K562 (cell line): ENCODE measurements around the gene CUX1. TPM values are rescaled to one million over a fixed set of nuclear protein-coding genes. Genes with fewer than 3 reads are reported as not detected.

Experiments
- ATAC-seq: fragments of 200-7000 bp; cut with Tn5 transposase; 3 replicates; pipeline ENCODE4 v1.9.1; 2020; ENCODE audit warnings: moderate library complexity
- BruUV-seq: library from RNA; stranded (reverse); fragments of 400-500 nt; replicated peaks from 2 replicates; lab custom pipeline; 2021; lab: Mats Ljungman, UMichigan
- CTCF ChIA-PET: fragments of 300-600 bp; formaldehyde crosslinking; extraction: SDS; loops from one replicate; lab custom pipeline; 2021; ENCODE audit warnings: low intra/inter-chr PET ratio; lab: Yijun Ruan, JAX
- POLR2A ChIA-PET: fragments of 300-600, 350-650 bp; sonication (Branson Sonifier 250); formaldehyde crosslinking; extraction: SDS; loops from one replicate; lab custom pipeline; 2021; ENCODE audit warnings: antibody characterized with exemption, inconsistent platforms; lab: Yijun Ruan, JAX
- DNase-seq, 4 experiments: peaks; one replicate each; pipeline versions ENCODE4 v3.0.0 to v3.0.0-alpha.2; 2011 to 2018; ENCODE audit warnings: low spot score in 3 of 4, mixed read lengths in 3 of 4; ENCODE audit errors: extremely low read depth in 1 of 4
- FAIRE-seq: peaks from 2 replicates; lab custom pipeline; 2011; peaks lifted over from hg19 to GRCh38; lab: Jason Lieb, UNC
- H2AFZ ChIP-seq: 2 replicates; pipeline ENCODE4 v1.6.0; 2011; ENCODE audit warnings: low read depth, low read length, control low read depth, inconsistent platforms
- H3K27ac ChIP-seq: fragments of 200-600 bp; 3 replicates; pipeline ENCODE4 v1.8.0; 2011; ENCODE audit warnings: low read depth, mild to moderate bottlenecking, control low read depth, inconsistent platforms, low read length, moderate library complexity, mixed read lengths; ENCODE audit errors: extremely low read depth
- H3K27me3 ChIP-seq, 2 experiments: fragments of 300-600 bp in 1 of 2; 2 replicates in 1 of 2; 3 replicates in 1 of 2; pipeline versions ENCODE4 v1.6.0 to v1.8.0; 2011; ENCODE audit warnings: inconsistent platforms in 2 of 2, low read length in 2 of 2, mild to moderate bottlenecking in 1 of 2, mixed read lengths in 1 of 2, moderate library complexity in 1 of 2; ENCODE audit not compliant: control insufficient read depth in 2 of 2, insufficient read depth in 2 of 2
- H3K36me3 ChIP-seq: fragments of 300-600 bp; 3 replicates; pipeline ENCODE4 v1.8.0; 2011; ENCODE audit warnings: mild to moderate bottlenecking, low read length, inconsistent platforms; ENCODE audit not compliant: control insufficient read depth, insufficient read depth
- H3K4me1 ChIP-seq, 2 experiments: fragments of 200-600 bp in 1 of 2; replicated peaks in 1 of 2; 2 replicates in 1 of 2; 3 replicates in 1 of 2; pipeline versions ENCODE4 v1.5.1 to v1.8.0; 2011; ENCODE audit warnings: inconsistent platforms in 2 of 2, low read length in 2 of 2, mild to moderate bottlenecking in 1 of 2, mixed read lengths in 1 of 2, moderate library complexity in 1 of 2; ENCODE audit not compliant: control insufficient read depth in 2 of 2, insufficient read depth in 2 of 2
- H3K4me2 ChIP-seq: 2 replicates; pipeline ENCODE4 v1.6.1; 2011; ENCODE audit warnings: low read length, control low read depth, inconsistent platforms, mixed read lengths; ENCODE audit not compliant: insufficient read depth
- H3K4me3 ChIP-seq: fragments of 200-600 bp; sonication (generic), shearing (Covaris generic); 2 replicates; pipeline ENCODE4 v1.5.1; 2016; ENCODE audit warnings: control low read depth, inconsistent platforms
- H3K79me2 ChIP-seq: fragments of 200-600 bp; 3 replicates; pipeline ENCODE4 v1.8.0; 2011; ENCODE audit warnings: low read length, inconsistent platforms; ENCODE audit not compliant: control insufficient read depth, insufficient read depth
- H3K9ac ChIP-seq, 2 experiments: 2 replicates each; pipeline versions ENCODE4 v1.6.0 to v1.6.1; 2011; ENCODE audit warnings: low read depth in 2 of 2, low read length in 2 of 2, control low read depth in 1 of 2, inconsistent platforms in 1 of 2, mild to moderate bottlenecking in 1 of 2, mixed read lengths in 1 of 2; ENCODE audit not compliant: insufficient read depth in 1 of 2
- H3K9me1 ChIP-seq: one replicate; pipeline ENCODE4 v1.6.0; 2011; ENCODE audit warnings: inconsistent platforms, mild to moderate bottlenecking, low read length, moderate library complexity; ENCODE audit not compliant: control insufficient read depth, insufficient read depth
- H3K9me3 ChIP-seq: replicated peaks from 2 replicates; pipeline ENCODE4 v1.5.1; 2011; ENCODE audit warnings: low read depth, low read length, inconsistent platforms; ENCODE audit not compliant: control insufficient read depth, insufficient read depth
- H4K20me1 ChIP-seq: replicated peaks from 2 replicates; pipeline ENCODE4 v1.6.1; 2011; ENCODE audit warnings: low read length, inconsistent platforms, mixed read lengths; ENCODE audit not compliant: control insufficient read depth, insufficient read depth
- ASH1L ChIP-seq: fragments of 450-650 bp; IDR thresholded peaks from 2 replicates; pipeline ENCODE4 v1.6.1; 2018; ENCODE audit warnings: borderline replicate concordance, mild to moderate bottlenecking, low read depth; ENCODE audit not compliant: partially characterized antibody
- CAMTA2 ChIP-seq: fragments of 250-450 bp; sonication (Bioruptor Pico); conservative IDR thresholded peaks from 2 replicates; pipeline ENCODE4 v1.5.1; 2022
- IRF1 ChIP-seq: sonication (generic); formaldehyde crosslinking; IDR thresholded peaks from 2 replicates; pipeline ENCODE4 v1.8.0; 2022; ENCODE audit warnings: missing genetic modification reagents, mild to moderate bottlenecking, borderline replicate concordance
- PRPF4 ChIP-seq: fragments of 200-400 bp; formaldehyde crosslinking; IDR thresholded peaks from one replicate; pipeline ENCODE4 v1.6.1; 2017; ENCODE audit warnings: low read length, low read depth, mild to moderate bottlenecking; ENCODE audit not compliant: insufficient read depth, poor library complexity, severe bottlenecking
- RREB1 ChIP-seq: fragments of 250-450 bp; sonication (Bioruptor Pico); IDR thresholded peaks from 2 replicates; pipeline ENCODE4 v1.4.0; 2020
- SIX5 ChIP-seq, 2 experiments: IDR thresholded peaks; 2 replicates each; pipeline ENCODE4 v1.6.1; 2011; ENCODE audit warnings: low read length in 2 of 2, borderline replicate concordance in 1 of 2, low read depth in 1 of 2, mild to moderate bottlenecking in 1 of 2, moderate library complexity in 1 of 2; ENCODE audit not compliant: insufficient read depth in 1 of 2
- TCF3 ChIP-seq: sonication (generic); formaldehyde crosslinking; IDR thresholded peaks from 2 replicates; pipeline ENCODE4 v1.4.0; 2020; ENCODE audit warnings: mild to moderate bottlenecking, missing genetic modification reagents
- WGBS: fragments of 100-300 bp; shearing (Covaris generic); methylation state at CpG from one replicate; pipeline ENCODE4 v1.1.6; 2016; ENCODE audit warnings: low coverage, mixed read lengths; ENCODE audit not compliant: insufficient coverage; ENCODE audit errors: missing lambda C conversion rate; 5-methylcytosine and 5-hydroxymethylcytosine counted together
- in situ Hi-C: fragments of 300-500 bp; cut with MboI; formaldehyde crosslinking; loops from 4 replicates; pipeline ENCODE4 v1.15.0; 2018; ENCODE audit warnings: inconsistent platforms, mixed read lengths
- intact Hi-C: fragments of 100-400 bp; cut with micrococcal nuclease; formaldehyde crosslinking; loops from 2 replicates; pipeline ENCODE4 v1.14.2; 2022
- polyA plus RNA-seq, 8 experiments: library from polyadenylated mRNA; depleted of rRNA in 4 of 8; stranded (reverse) in 5 of 8; unstranded in 3 of 8; fragments of >200 nt; fragmentation: Nextera tagmentation in 2 of 8; fragmentation: Illumina TruSeq in 1 of 8; extraction: Ambion mirVana in 2 of 8; extraction: Trizol in 1 of 8; gene quantifications; 2 replicates each; pipeline versions ENCODE4 v1.2.1 to v1.2.3, GENCODE V29; 2011 to 2014; ENCODE audit warnings: inconsistent platforms in 1 of 8, missing spikeins in 1 of 8
- total RNA-seq, 7 experiments: library from RNA; depleted of rRNA in 6 of 7; stranded (reverse); fragments of >200 nt in 6 of 7; fragmentation: Illumina TruSeq in 2 of 7; extraction: Trizol in 2 of 7; gene quantifications; 2 replicates each; pipeline versions ENCODE4 v1.2.1 to v1.2.3, GENCODE V29; 2011 to 2021; ENCODE audit warnings: low replicate concordance in 1 of 7
- TF ChIP-seq, protein P1 (sequence below): fragments of 250-450 bp; sonication (Bioruptor Pico); IDR thresholded peaks from 2 replicates; pipeline ENCODE4 v1.8.0; 2021; ENCODE audit warnings: moderate library complexity, mild to moderate bottlenecking, inconsistent platforms
- TF ChIP-seq, protein P2 (sequence below), 2 experiments: fragments of 450-650 bp in 1 of 2; sonication (generic) in 1 of 2; formaldehyde crosslinking in 1 of 2; IDR thresholded peaks in 1 of 2; conservative IDR thresholded peaks in 1 of 2; 2 replicates each; pipeline versions ENCODE4 v1.6.1 to v1.8.1; 2016 to 2023; ENCODE audit warnings: mild to moderate bottlenecking in 2 of 2, moderate library complexity in 2 of 2, inconsistent platforms in 1 of 2, missing genetic modification reagents in 1 of 2
- TF ChIP-seq, protein P3 (sequence below): conservative IDR thresholded peaks from 2 replicates; pipeline ENCODE4 v1.6.1; 2011; ENCODE audit warnings: low read depth, mild to moderate bottlenecking, low read length; ENCODE audit not compliant: control insufficient read depth

Gene CUX1
- total and polyA plus RNA-seq, 9 of the 15 experiments (the other 6 are each of a cell fraction or from before 2014, with no cell fraction given), result 3.6 to 55.3 (median 25.2) TPM

- H3K79me2 ChIP-seq, result peaks cover 93% of the 10 kb centered on the region
- whole genome bisulfite sequencing, result 41% methylated on average over 8 of the region's 8 CpGs
- H3K4me3 ChIP-seq, result no peak overlapping the region
- H3K9ac ChIP-seq, result peak overlapping the region in 1 of 2 experiments; percentile 4; a peak in 2 of 4 replicates
- no peak overlapping the region for H2AFZ ChIP-seq
- H3K27ac ChIP-seq, result peak overlapping the region; percentile 44; the same call in 1 of the 3 replicates
- intact Hi-C loops (no loop called here), in situ Hi-C loops (no loop called here)
- no peak for FAIRE-seq
- peaks cover 29 to 33% of the 10 kb centered on the region in 2 experiments for H3K4me1 ChIP-seq
- TF ChIP-seq IRF1 (no peak), RREB1 (CRISPR knock-in tag) (no peak), TCF3 (peak; percentile 1; the same call in 1 of the 2 replicates), ASH1L (no peak), CAMTA2 (CRISPR knock-in tag) (no peak), SIX5 (IDR thresholded peaks at IDR 0.05; ENCODE audit: borderline replicate concordance in 1 of 2, insufficient read depth in 1 of 2, low read depth in 1 of 2, low read length in 2 of 2) (no peak), PRPF4 (no peak)
- TF ChIP-seq, protein P1, sequence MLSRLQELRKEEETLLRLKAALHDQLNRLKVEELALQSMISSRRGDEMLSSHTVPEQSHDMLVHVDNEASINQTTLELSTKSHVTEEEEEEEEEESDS (CRISPR knock-in tag), result no peak
- TF ChIP-seq, protein P2, sequence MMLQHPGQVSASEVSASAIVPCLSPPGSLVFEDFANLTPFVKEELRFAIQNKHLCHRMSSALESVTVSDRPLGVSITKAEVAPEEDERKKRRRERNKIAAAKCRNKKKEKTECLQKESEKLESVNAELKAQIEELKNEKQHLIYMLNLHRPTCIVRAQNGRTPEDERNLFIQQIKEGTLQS (IDR thresholded peaks at IDR 0.05), result no peak
- TF ChIP-seq, protein P2 (CRISPR knock-in tag; conservative IDR thresholded peaks at IDR 0.05), result 0 out of 2 replicates have a peak, but pooled peaks have one; percentile 25
- TF ChIP-seq, protein P3, sequence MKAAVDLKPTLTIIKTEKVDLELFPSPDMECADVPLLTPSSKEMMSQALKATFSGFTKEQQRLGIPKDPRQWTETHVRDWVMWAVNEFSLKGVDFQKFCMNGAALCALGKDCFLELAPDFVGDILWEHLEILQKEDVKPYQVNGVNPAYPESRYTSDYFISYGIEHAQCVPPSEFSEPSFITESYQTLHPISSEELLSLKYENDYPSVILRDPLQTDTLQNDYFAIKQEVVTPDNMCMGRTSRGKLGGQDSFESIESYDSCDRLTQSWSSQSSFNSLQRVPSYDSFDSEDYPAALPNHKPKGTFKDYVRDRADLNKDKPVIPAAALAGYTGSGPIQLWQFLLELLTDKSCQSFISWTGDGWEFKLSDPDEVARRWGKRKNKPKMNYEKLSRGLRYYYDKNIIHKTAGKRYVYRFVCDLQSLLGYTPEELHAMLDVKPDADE, result no peak
- DNase-seq, result peak in 1 of 4 experiments; percentile 38
- no peaks in the 10 kb centered on the region for H3K9me3 ChIP-seq
- no peak overlapping the region for H3K4me2 ChIP-seq
- ChIA-PET CTCF (no interaction called here), POLR2A (interaction anchor here (0.7 to 4.7 kb wide), 4 partner anchors 9 to 91 kb away, joined by 3 to 20 read pairs (median 4); no protein-coding TSS in a partner anchor)
- no peak for ATAC-seq
- peaks cover 25% of the 10 kb centered on the region; the same call in 2 of the 3 replicates for H3K36me3 ChIP-seq
- peaks cover 47% of the 10 kb centered on the region for H4K20me1 ChIP-seq
- H3K27me3 ChIP-seq, result no peaks in the 10 kb centered on the region
- no TSS peak for BruUV-seq
- H3K9me1 ChIP-seq, result peaks cover 4% of the 10 kb centered on the region
These were observed 3.3 kb downstream of the CUX1 start for GRCh38 chr7:101820703-101821102.
